Fibroblast of lung (primary cell): ENCODE results near the gene SPAG7. TPM values are rescaled to one million over a fixed set of nuclear protein-coding genes. Genes with fewer than 3 reads are reported as not detected.

ENCODE experiments used
- DNase-seq, 2 donors: peaks; one replicate each; pipeline versions ENCODE4 v3.0.0 to v3.0.0-alpha.2; 2010; ENCODE audit warnings: low read depth in 2 of 2
- H2AFZ ChIP-seq: 2 replicates; pipeline ENCODE4 v1.5.1; 2012; ENCODE audit warnings: low read length, control low read depth, inconsistent platforms
- H3K27ac ChIP-seq: 2 replicates; pipeline ENCODE4 v1.5.1; 2011; ENCODE audit warnings: low read length, control low read depth; ENCODE audit not compliant: insufficient read depth
- H3K27me3 ChIP-seq: 2 replicates; pipeline ENCODE4 v1.5.1; 2011; ENCODE audit warnings: mild to moderate bottlenecking, low read length; ENCODE audit not compliant: control insufficient read depth, insufficient read depth
- H3K36me3 ChIP-seq: 2 replicates; pipeline ENCODE4 v1.5.1; 2011; ENCODE audit warnings: low read length; ENCODE audit not compliant: control insufficient read depth, insufficient read depth
- H3K4me1 ChIP-seq: 2 replicates; pipeline ENCODE4 v1.5.1; 2011; ENCODE audit warnings: low read length; ENCODE audit not compliant: control insufficient read depth, insufficient read depth; ENCODE audit errors: extremely low read depth
- H3K4me2 ChIP-seq: 2 replicates; pipeline ENCODE4 v1.5.1; 2011; ENCODE audit warnings: low read length, control low read depth; ENCODE audit not compliant: insufficient read depth; ENCODE audit errors: extremely low read depth
- H3K4me3 ChIP-seq, 4 experiments: fragments of 200-600 bp in 1 of 4; sonication (generic) in 1 of 4; replicated peaks in 1 of 4; 2 replicates each; pipeline ENCODE4 v1.5.1; 2011 to 2016; ENCODE audit warnings: low read length in 4 of 4, low read depth in 3 of 4, mild to moderate bottlenecking in 3 of 4, control low read depth in 2 of 4, inconsistent platforms in 1 of 4, mixed read lengths in 1 of 4; ENCODE audit not compliant: insufficient read depth in 1 of 4; ENCODE audit errors: control extremely low read depth in 1 of 4
- H3K79me2 ChIP-seq: 2 replicates; pipeline ENCODE4 v1.5.1; 2012; ENCODE audit warnings: mild to moderate bottlenecking, low read length, inconsistent platforms; ENCODE audit not compliant: control insufficient read depth, insufficient read depth
- H3K9ac ChIP-seq: 2 replicates; pipeline ENCODE4 v1.5.1; 2011; ENCODE audit warnings: mild to moderate bottlenecking, low read length, control low read depth; ENCODE audit not compliant: insufficient read depth
- H3K9me3 ChIP-seq: 2 replicates; pipeline ENCODE4 v1.5.1; 2012; ENCODE audit warnings: low read depth, low read length; ENCODE audit not compliant: control insufficient read depth, insufficient read depth
- H4K20me1 ChIP-seq: 2 replicates; pipeline ENCODE4 v1.5.1; 2011; ENCODE audit warnings: low read length; ENCODE audit not compliant: control insufficient read depth, insufficient read depth; ENCODE audit errors: extremely low read depth
- EZH2 ChIP-seq: IDR thresholded peaks from 2 replicates; pipeline ENCODE4 v1.5.1; 2012; ENCODE audit warnings: low read length, control low read depth, mild to moderate bottlenecking; ENCODE audit errors: missing control alignments
- polyA plus RNA-seq, 2 donors: library from polyadenylated mRNA; depleted of rRNA in 1 of 2; stranded (reverse) in 1 of 2; unstranded in 1 of 2; fragments of >200 nt; gene quantifications; 2 replicates each; pipeline ENCODE4 v1.2.1, GENCODE V29; 2011 to 2012; ENCODE audit warnings: missing spikeins in 1 of 2
- total RNA-seq: library from RNA; depleted of rRNA; stranded (reverse); fragments of >200 nt; gene quantifications from 2 replicates; pipeline ENCODE4 v1.2.1, GENCODE V29; 2014
- TF ChIP-seq, protein P1 (sequence below), 2 donors: IDR thresholded peaks in 1 of 2; conservative IDR thresholded peaks in 1 of 2; 1 replicate in 1 of 2; 2 replicates in 1 of 2; pipeline ENCODE4 v1.5.1; 2011 to 2012; ENCODE audit warnings: low read length in 2 of 2, control low read depth in 1 of 2, inconsistent platforms in 1 of 2, low read depth in 1 of 2, mild to moderate bottlenecking in 1 of 2

Gene SPAG7
- total and polyA plus RNA-seq, 2 donors (not counting 1 experiment from before 2014, with no cell fraction given) = 62.8 to 83.0 TPM

- no peak overlapping the region for H2AFZ ChIP-seq
- no peak for TF ChIP-seq EZH2
- TF ChIP-seq, protein P1, sequence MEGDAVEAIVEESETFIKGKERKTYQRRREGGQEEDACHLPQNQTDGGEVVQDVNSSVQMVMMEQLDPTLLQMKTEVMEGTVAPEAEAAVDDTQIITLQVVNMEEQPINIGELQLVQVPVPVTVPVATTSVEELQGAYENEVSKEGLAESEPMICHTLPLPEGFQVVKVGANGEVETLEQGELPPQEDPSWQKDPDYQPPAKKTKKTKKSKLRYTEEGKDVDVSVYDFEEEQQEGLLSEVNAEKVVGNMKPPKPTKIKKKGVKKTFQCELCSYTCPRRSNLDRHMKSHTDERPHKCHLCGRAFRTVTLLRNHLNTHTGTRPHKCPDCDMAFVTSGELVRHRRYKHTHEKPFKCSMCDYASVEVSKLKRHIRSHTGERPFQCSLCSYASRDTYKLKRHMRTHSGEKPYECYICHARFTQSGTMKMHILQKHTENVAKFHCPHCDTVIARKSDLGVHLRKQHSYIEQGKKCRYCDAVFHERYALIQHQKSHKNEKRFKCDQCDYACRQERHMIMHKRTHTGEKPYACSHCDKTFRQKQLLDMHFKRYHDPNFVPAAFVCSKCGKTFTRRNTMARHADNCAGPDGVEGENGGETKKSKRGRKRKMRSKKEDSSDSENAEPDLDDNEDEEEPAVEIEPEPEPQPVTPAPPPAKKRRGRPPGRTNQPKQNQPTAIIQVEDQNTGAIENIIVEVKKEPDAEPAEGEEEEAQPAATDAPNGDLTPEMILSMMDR (conservative IDR thresholded peaks at IDR 0.05 in 1 of 2, IDR thresholded peaks at IDR 0.05 in 1 of 2; ENCODE audit: low read depth in 1 of 2, low read length in 2 of 2) = no peak
- no peak overlapping the region for H3K4me2 ChIP-seq
- peaks cover 26% of the 10 kb centered on the region for H3K79me2 ChIP-seq
- no peak for DNase-seq
- H3K27me3 ChIP-seq = no peaks in the 10 kb centered on the region
- no peaks in the 10 kb centered on the region for H4K20me1 ChIP-seq
- no peak overlapping the region for H3K9ac ChIP-seq
- peaks cover 42% of the 10 kb centered on the region for H3K36me3 ChIP-seq
- no peak overlapping the region for H3K27ac ChIP-seq
- H3K4me3 ChIP-seq = no peak overlapping the region
- no peaks in the 10 kb centered on the region for H3K9me3 ChIP-seq
- H3K4me1 ChIP-seq = peaks cover 12% of the 10 kb centered on the region
These were observed 35.7 kb upstream of the SPAG7 start for GRCh38 chr17:5003214-5003867.

- H4K20me1 ChIP-seq = no peaks in the 10 kb centered on the region
- peaks cover 35% of the 10 kb centered on the region for H3K36me3 ChIP-seq
- no peak overlapping the region for H3K27ac ChIP-seq
These were observed 34.6 kb upstream of the SPAG7 start for GRCh38 chr17:5002121-5002788.

DNA sequence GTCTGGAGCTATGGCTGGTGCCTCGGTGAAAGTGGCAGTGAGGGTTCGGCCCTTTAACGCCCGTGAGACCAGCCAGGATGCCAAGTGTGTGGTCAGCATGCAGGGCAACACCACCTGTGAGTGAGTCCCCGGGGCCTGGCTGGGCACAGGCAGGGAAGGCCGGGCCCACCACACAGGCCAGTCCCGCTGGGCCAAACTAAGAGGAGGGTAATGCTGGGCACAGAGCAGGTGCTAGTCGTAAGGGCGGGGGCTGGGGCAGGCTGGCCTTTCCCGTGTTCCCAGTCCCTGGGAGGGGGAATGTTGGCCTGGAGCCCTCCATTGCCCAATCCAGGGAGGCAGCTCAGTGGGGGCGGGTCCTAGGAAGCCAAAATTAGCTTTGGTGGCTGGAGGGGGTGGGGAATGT, 32.6 kb upstream of the SPAG7 start:
- Histone ChIP-seq H3K27me3 (no peaks in the 10 kb centered on the region), H3K36me3 (peaks cover 30% of the 10 kb centered on the region), H3K4me3 (peak overlapping the region in 3 of 4 experiments; percentile 92 to 95 (median 93)), H3K4me1 (peaks cover 12% of the 10 kb centered on the region), H4K20me1 (no peaks in the 10 kb centered on the region), H2AFZ (no peak overlapping the region), H3K27ac (peak overlapping the region; percentile 12), H3K4me2 (peak overlapping the region; percentile 42), H3K9ac (no peak overlapping the region), H3K79me2 (peaks cover 29% of the 10 kb centered on the region), H3K9me3 (no peaks in the 10 kb centered on the region)
- no peak for DNase-seq
- no peak for TF ChIP-seq EZH2
- TF ChIP-seq, protein P1 (conservative IDR thresholded peaks at IDR 0.05 in 1 of 2, IDR thresholded peaks at IDR 0.05 in 1 of 2; ENCODE audit: low read depth in 1 of 2, low read length in 2 of 2) = no peak

More at GRCh38 chr17:5002121-5002788, 34.6 kb upstream of the SPAG7 start:
- no peak overlapping the region for H2AFZ ChIP-seq
- peaks cover 29% of the 10 kb centered on the region for H3K79me2 ChIP-seq
- H3K4me1 ChIP-seq = peaks cover 12% of the 10 kb centered on the region
- no peaks in the 10 kb centered on the region for H3K27me3 ChIP-seq
- no peak for TF ChIP-seq EZH2
- no peak overlapping the region for H3K9ac ChIP-seq
- no peak overlapping the region for H3K4me3 ChIP-seq
- H3K9me3 ChIP-seq = no peaks in the 10 kb centered on the region
- no peak overlapping the region for H3K4me2 ChIP-seq
- no peak for DNase-seq
